Body of pancreas (tissue), 4 donors: ENCODE data around the gene POGLUT3. TPM values are rescaled to one million over a fixed set of nuclear protein-coding genes. Genes with fewer than 3 reads are reported as not detected.

ENCODE experiments used
- ATAC-seq: fragments of 150-250 bp; one replicate; pipeline ENCODE4 v1.9.1; 2016
- DNase-seq, 4 donors: peaks; one replicate each; pipeline ENCODE4 v3.0.0-alpha.2; 2019
- H3K27ac ChIP-seq, 4 donors: fragments of 200-600 bp; sonication (generic); 1 replicate in 3 of 4; 2 replicates in 1 of 4; pipeline versions ENCODE4 v1.5.1 to v1.6.1; 2016 to 2019; ENCODE audit warnings: mild to moderate bottlenecking in 1 of 4, mixed read lengths in 1 of 4, moderate library complexity in 1 of 4
- H3K27me3 ChIP-seq, 2 donors: fragments of 200-600 bp; sonication (generic); one replicate each; pipeline ENCODE4 v1.6.0; 2016; ENCODE audit warnings: mild to moderate bottlenecking in 1 of 2
- H3K36me3 ChIP-seq, 2 donors: fragments of 200-600 bp; sonication (generic); replicated peaks in 1 of 2; 2 replicates each; pipeline ENCODE4 v1.5.1; 2016; ENCODE audit warnings: low read depth in 2 of 2; ENCODE audit not compliant: insufficient read depth in 1 of 2
- H3K4me1 ChIP-seq: fragments of 200-600 bp; sonication (generic); one replicate; pipeline ENCODE4 v1.6.0; 2016
- H3K4me3 ChIP-seq, 2 donors: fragments of 200-600 bp; sonication (generic); 1 replicate in 1 of 2; 2 replicates in 1 of 2; pipeline ENCODE4 v1.5.1; 2016 to 2019
- H3K9me3 ChIP-seq, 3 donors: fragments of 200-600 bp; sonication (generic); 1 replicate in 2 of 3; 2 replicates in 1 of 3; pipeline ENCODE4 v1.5.1; 2016
- POLR2A ChIP-seq, 3 donors: fragments of 450-650 bp; IDR thresholded peaks; one replicate each; pipeline ENCODE4 v1.6.1; 2016; ENCODE audit warnings: antibody characterized with exemption in 3 of 3, mild to moderate bottlenecking in 2 of 3
- WGBS, 2 donors: methylation state at CpG; one replicate each; pipeline ENCODE4 v1.1.5; 2017; 5-methylcytosine and 5-hydroxymethylcytosine counted together
- intact Hi-C: fragments of 100-400 bp; cut with DNase I; formaldehyde crosslinking; loops from one replicate; pipeline ENCODE4 v1.15.1; 2023
- total RNA-seq, 2 donors: library from RNA; depleted of rRNA; stranded (reverse); fragments of >200 nt; gene quantifications; one replicate each; pipeline ENCODE4 v1.1.0, GENCODE V29; 2016
- TF ChIP-seq, protein P1 (sequence below), 7 experiments: fragments of 450-650 bp in 4 of 7; fragments of 200-600 bp in 3 of 7; sonication (generic) in 3 of 7; IDR thresholded peaks; one replicate each; pipeline ENCODE4 v1.5.1; 2016 to 2019; ENCODE audit warnings: antibody characterized with exemption in 7 of 7

The POGLUT3 gene
- total RNA-seq, 2 donors from 2014 or later: 9.6 to 9.9 TPM

DNA sequence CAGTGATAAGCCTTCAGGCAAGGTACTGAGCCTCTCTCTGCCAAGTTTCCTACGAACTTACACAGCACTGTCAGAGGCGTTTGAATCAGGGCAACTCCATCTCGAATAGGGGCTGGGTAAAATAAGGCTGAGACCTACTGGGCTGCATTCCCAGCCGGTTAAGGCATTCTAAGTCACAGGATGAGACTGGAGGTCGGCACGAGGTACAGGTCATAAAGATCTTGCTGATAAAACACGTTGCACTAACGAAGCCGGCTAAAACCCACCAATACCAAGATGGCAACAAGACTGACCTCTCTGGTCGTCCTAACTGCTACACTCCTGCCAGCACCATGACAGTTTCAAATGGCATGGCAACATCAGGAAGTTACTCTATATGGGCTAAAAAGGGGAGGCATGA is 20.4 kb upstream of the POGLUT3 start:
- no peak overlapping the region for H3K27ac ChIP-seq
- no peak for TF ChIP-seq POLR2A (IDR thresholded peaks at IDR 0.05)
- TF ChIP-seq, protein P1, sequence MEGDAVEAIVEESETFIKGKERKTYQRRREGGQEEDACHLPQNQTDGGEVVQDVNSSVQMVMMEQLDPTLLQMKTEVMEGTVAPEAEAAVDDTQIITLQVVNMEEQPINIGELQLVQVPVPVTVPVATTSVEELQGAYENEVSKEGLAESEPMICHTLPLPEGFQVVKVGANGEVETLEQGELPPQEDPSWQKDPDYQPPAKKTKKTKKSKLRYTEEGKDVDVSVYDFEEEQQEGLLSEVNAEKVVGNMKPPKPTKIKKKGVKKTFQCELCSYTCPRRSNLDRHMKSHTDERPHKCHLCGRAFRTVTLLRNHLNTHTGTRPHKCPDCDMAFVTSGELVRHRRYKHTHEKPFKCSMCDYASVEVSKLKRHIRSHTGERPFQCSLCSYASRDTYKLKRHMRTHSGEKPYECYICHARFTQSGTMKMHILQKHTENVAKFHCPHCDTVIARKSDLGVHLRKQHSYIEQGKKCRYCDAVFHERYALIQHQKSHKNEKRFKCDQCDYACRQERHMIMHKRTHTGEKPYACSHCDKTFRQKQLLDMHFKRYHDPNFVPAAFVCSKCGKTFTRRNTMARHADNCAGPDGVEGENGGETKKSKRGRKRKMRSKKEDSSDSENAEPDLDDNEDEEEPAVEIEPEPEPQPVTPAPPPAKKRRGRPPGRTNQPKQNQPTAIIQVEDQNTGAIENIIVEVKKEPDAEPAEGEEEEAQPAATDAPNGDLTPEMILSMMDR (IDR thresholded peaks at IDR 0.05): no peak
- 80 to 87% methylated on average over 10 of the region's 10 CpGs for WGBS, 2 donors
- H3K4me1 ChIP-seq: no peaks in the 10 kb centered on the region
- H3K4me3 ChIP-seq: no peak overlapping the region
- ATAC-seq (no peak), DNase-seq (no peak)
- intact Hi-C loops: no loop called here
- H3K9me3 ChIP-seq: no peaks in the 10 kb centered on the region
- H3K36me3 ChIP-seq: peaks cover 0 to 4% of the 10 kb centered on the region in 2 donors
- no peaks in the 10 kb centered on the region for H3K27me3 ChIP-seq

DNA sequence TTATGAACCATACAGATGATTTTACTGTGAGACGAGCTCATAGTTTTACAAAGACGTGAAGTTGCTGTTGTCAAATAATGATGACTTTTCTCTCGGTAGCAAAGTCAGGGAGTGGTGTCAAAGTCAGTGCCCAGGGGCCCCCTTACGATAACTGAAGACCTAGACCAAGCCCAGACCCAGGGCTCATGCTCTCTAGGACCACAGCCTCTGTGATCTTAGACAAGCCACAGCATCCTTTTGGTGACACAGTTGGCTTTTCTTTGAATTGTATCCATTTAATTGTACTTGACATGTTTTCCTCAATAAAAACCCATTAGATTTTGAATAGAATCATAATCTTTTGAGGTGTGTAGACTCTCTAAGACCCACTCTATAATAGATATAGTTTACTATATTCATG is 17.9 kb upstream of the POGLUT3 start:
- ATAC-seq (no peak), DNase-seq (no peak)
- no peaks in the 10 kb centered on the region for H3K9me3 ChIP-seq
- H3K36me3 ChIP-seq: peaks cover 0 to 5% of the 10 kb centered on the region in 2 donors
- no peaks in the 10 kb centered on the region for H3K4me1 ChIP-seq
- TF ChIP-seq, protein P1 (IDR thresholded peaks at IDR 0.05): no peak
- no peak for TF ChIP-seq POLR2A (IDR thresholded peaks at IDR 0.05)
- no peak overlapping the region for H3K27ac ChIP-seq
- no peak overlapping the region for H3K4me3 ChIP-seq
- no peaks in the 10 kb centered on the region for H3K27me3 ChIP-seq
- 94 to 99% methylated on average over 4 of the region's 4 CpGs for WGBS, 2 donors
- intact Hi-C loops: no loop called here

DNA sequence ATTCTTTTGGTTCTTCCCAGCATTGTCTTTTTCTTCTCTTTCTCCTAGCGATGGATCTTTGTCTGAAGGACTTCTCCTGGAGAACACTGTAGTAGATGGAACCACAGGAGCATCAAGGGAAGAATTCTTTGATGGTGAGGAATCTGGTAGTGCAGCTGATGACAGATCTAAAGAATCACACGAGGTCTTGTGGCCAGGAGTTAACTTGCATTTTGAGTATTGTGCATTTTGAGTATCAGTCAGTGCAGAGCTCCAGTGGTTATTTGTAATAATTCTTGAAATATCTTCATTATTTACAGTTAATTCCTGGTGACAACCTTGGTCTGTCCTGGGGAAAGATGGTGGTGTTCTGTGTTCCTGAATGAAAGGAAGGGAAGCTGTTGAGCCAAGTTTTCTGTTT is 14.5 kb upstream of the POGLUT3 start:
- Histone ChIP-seq H3K27me3 (no peaks in the 10 kb centered on the region), H3K27ac (no peak overlapping the region), H3K36me3 (peaks cover 0 to 2% of the 10 kb centered on the region in 2 donors), H3K4me3 (no peak overlapping the region), H3K9me3 (no peaks in the 10 kb centered on the region), H3K4me1 (no peaks in the 10 kb centered on the region)
- no peak for TF ChIP-seq POLR2A (IDR thresholded peaks at IDR 0.05)
- TF ChIP-seq, protein P1 (IDR thresholded peaks at IDR 0.05): no peak
- WGBS, 2 donors: 88 to 92% methylated on average over 2 of the region's 2 CpGs
- no peak for ATAC-seq
- no peak for DNase-seq
- intact Hi-C loops: no loop called here

DNA sequence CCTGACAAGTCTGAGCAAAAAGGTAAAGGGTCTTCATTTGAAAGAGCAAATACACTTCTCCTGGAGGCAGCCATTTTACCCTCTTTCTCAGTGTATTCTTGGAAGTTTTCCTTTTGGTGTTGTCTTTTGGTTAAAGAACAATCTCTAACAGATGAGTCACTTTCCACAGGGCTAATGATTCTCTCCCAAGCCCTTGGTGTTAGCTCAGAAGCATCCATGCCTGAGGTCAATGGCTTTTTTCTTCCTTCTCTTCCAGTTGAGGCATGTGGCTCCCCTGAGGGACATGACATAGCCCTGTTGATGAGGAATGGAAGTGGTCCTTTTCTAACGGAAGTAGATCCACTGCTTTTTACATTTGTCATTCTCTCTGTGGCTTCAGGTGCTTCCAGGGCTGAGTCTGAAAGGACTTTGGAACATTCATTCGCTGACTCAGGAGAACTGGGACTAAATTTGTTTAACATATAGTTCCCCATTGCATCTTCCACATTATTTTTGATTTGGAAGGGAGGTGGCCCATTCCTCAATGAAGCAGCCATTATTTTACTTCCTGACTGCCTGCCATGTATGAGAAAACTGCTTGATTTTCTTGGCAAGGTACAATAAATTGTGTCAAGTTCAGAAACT is 13.8 kb upstream of the POGLUT3 start:
- H3K4me1 ChIP-seq: no peaks in the 10 kb centered on the region
- H3K36me3 ChIP-seq: peaks cover 0 to 2% of the 10 kb centered on the region in 2 donors
- DNase-seq (no peak), ATAC-seq (no peak)
- no peaks in the 10 kb centered on the region for H3K9me3 ChIP-seq
- no peak overlapping the region for H3K27ac ChIP-seq
- H3K4me3 ChIP-seq: no peak overlapping the region
- intact Hi-C loops: no loop called here
- 90 to 100% methylated on average over 2 of the region's 2 CpGs for WGBS, 2 donors
- TF ChIP-seq POLR2A (IDR thresholded peaks at IDR 0.05): no peak
- TF ChIP-seq, protein P1 (IDR thresholded peaks at IDR 0.05): no peak
- no peaks in the 10 kb centered on the region for H3K27me3 ChIP-seq
